ENCODE results near the gene ATP8B1.

The ATP8B1 gene

GRCh38 chr18:57709335-57709734, 93.8 kb downstream of the ATP8B1 start:
- DNase-seq (ENCODE audit: low read depth): no peak
- H3K4me3 ChIP-seq (ENCODE audit: low read depth, low read length): no peak overlapping the region
- TF ChIP-seq CTCF (conservative IDR thresholded peaks at IDR 0.05; ENCODE audit: low read depth, low read length): no peak

GRCh38 chr18:57708288-57708687, 94.8 kb downstream of the ATP8B1 start:
- H3K4me3 ChIP-seq (ENCODE audit: low read depth, low read length): no peak overlapping the region
- DNase-seq (ENCODE audit: low read depth): no peak
- no peak for TF ChIP-seq CTCF (conservative IDR thresholded peaks at IDR 0.05; ENCODE audit: low read depth, low read length)

- no peak for TF ChIP-seq CTCF (conservative IDR thresholded peaks at IDR 0.05; ENCODE audit: low read depth, low read length)
Measured at GRCh38 chr18:57705832-57706595, 97.1 kb downstream of the ATP8B1 start.

GRCh38 chr18:57705011-57705410, 98.1 kb downstream of the ATP8B1 start:
- no peak overlapping the region for H3K4me3 ChIP-seq (ENCODE audit: low read depth, low read length)
- no peak for DNase-seq (ENCODE audit: low read depth)
- no peak for TF ChIP-seq CTCF (conservative IDR thresholded peaks at IDR 0.05; ENCODE audit: low read depth, low read length)

More at GRCh38 chr18:57705832-57706595, 97.1 kb downstream of the ATP8B1 start:
- no peak for DNase-seq (ENCODE audit: low read depth)
- no peak overlapping the region for H3K4me3 ChIP-seq (ENCODE audit: low read depth, low read length)

- TF ChIP-seq CTCF (conservative IDR thresholded peaks at IDR 0.05; ENCODE audit: low read depth, low read length): no peak
- H3K4me3 ChIP-seq (ENCODE audit: low read depth, low read length): no peak overlapping the region
- DNase-seq (ENCODE audit: low read depth): peak; percentile 82
Measured at GRCh38 chr18:57698571-57699276, 104.4 kb downstream of the ATP8B1 start.

GRCh38 chr18:57697426-57697825, 105.7 kb downstream of the ATP8B1 start:
- DNase-seq (ENCODE audit: low read depth): no peak
- no peak for TF ChIP-seq CTCF (conservative IDR thresholded peaks at IDR 0.05; ENCODE audit: low read depth, low read length)
- no peak overlapping the region for H3K4me3 ChIP-seq (ENCODE audit: low read depth, low read length)
